PC-3 (cell line): ENCODE results near the gene CYREN. TPM values are rescaled to one million over a fixed set of nuclear protein-coding genes. Genes with fewer than 3 reads are reported as not detected.
"Not testable (repeated sequence)": the region's sequence is repeated elsewhere in the genome, so short reads cannot be mapped to it uniquely, and the experiment has no call there.

Experiments
- ATAC-seq: fragments of 200-7000 bp; cut with Tn5 transposase; 2 replicates; pipeline ENCODE4 v1.9.1; 2020; ENCODE audit warnings: mild to moderate bottlenecking, moderate library complexity
- BruUV-seq: library from RNA; stranded (reverse); fragments of 400-500 nt; replicated peaks from 2 replicates; lab custom pipeline; 2021; lab: Mats Ljungman, UMichigan
- CTCF ChIA-PET: fragments of 300-600 bp; sonication (Branson Sonifier 250); formaldehyde crosslinking; loops from one replicate; lab custom pipeline; 2022; ENCODE audit warnings: antibody characterized with exemption; lab: Charles Lee
- POLR2A ChIA-PET: fragments of 300-600 bp; sonication (Branson Sonifier 250); formaldehyde crosslinking; loops from one replicate; lab custom pipeline; 2022; ENCODE audit warnings: antibody characterized with exemption; ENCODE audit not compliant: unreplicated experiment; lab: Charles Lee
- DNase-seq: peaks from one replicate; pipeline ENCODE4 v3.0.0-alpha.2; 2015
- H2AFZ ChIP-seq: fragments of 300-600 bp; sonication (generic); 2 replicates; pipeline ENCODE4 v1.6.0; 2016; ENCODE audit warnings: antibody characterized with exemption, low read length
- H3F3A ChIP-seq: fragments of 300-600 bp; sonication (generic); one replicate; pipeline ENCODE4 v1.6.0; 2017; ENCODE audit warnings: antibody characterized with exemption, low read length, control low read depth, mild to moderate bottlenecking; ENCODE audit not compliant: unreplicated experiment
- H3K27ac ChIP-seq: fragments of 300-600 bp; sonication (generic); 2 replicates; pipeline ENCODE4 v1.5.1; 2016; ENCODE audit warnings: mild to moderate bottlenecking, low read length
- H3K27me3 ChIP-seq: fragments of 300-600 bp; sonication (generic); 2 replicates; pipeline ENCODE4 v1.6.1; 2016; ENCODE audit warnings: low read length, mixed read lengths
- H3K36me3 ChIP-seq: fragments of 300-600 bp; sonication (generic); 2 replicates; pipeline ENCODE4 v1.6.1; 2016; ENCODE audit warnings: low read depth, mixed run types, low read length, mixed read lengths
- H3K4me1 ChIP-seq: fragments of 300-600 bp; sonication (generic); 2 replicates; pipeline ENCODE4 v1.5.1; 2016; ENCODE audit warnings: low read length; ENCODE audit not compliant: insufficient read depth
- H3K4me2 ChIP-seq: fragments of 300-600 bp; sonication (generic); 2 replicates; pipeline ENCODE4 v1.6.0; 2016; ENCODE audit warnings: low read length
- H3K4me3 ChIP-seq: fragments of 300-600 bp; sonication (generic); 2 replicates; pipeline ENCODE4 v1.5.1; 2016; ENCODE audit warnings: mild to moderate bottlenecking, low read length, mixed read lengths
- H3K79me2 ChIP-seq: fragments of 300-600 bp; sonication (generic); 2 replicates; pipeline ENCODE4 v1.6.1; 2017; ENCODE audit warnings: low read length, mixed read lengths
- H3K9ac ChIP-seq: fragments of 300-600 bp; sonication (generic); 2 replicates; pipeline ENCODE4 v1.6.0; 2016; ENCODE audit warnings: mild to moderate bottlenecking, low read length
- H3K9me2 ChIP-seq: fragments of 300-600 bp; sonication (generic); replicated peaks from 2 replicates; pipeline ENCODE4 v1.6.1; 2016; ENCODE audit warnings: mixed run types, low read length, mixed read lengths
- H3K9me3 ChIP-seq: fragments of 300-600 bp; sonication (generic); 2 replicates; pipeline ENCODE4 v1.6.1; 2016; ENCODE audit warnings: low read length, mixed read lengths
- H4K20me1 ChIP-seq: fragments of 300-600 bp; sonication (generic); 2 replicates; pipeline ENCODE4 v1.6.1; 2016; ENCODE audit warnings: low read length, mixed read lengths
- CTCF ChIP-seq: fragments of 300-600 bp; sonication (generic); conservative IDR thresholded peaks from 2 replicates; pipeline ENCODE4 v1.5.1; 2017; ENCODE audit warnings: antibody characterized with exemption, low read depth, mild to moderate bottlenecking, low read length
- EZH2 ChIP-seq: fragments of 300-600 bp; sonication (generic); IDR thresholded peaks from one replicate; pipeline ENCODE4 v1.6.1; 2017; ENCODE audit warnings: antibody characterized with exemption, mild to moderate bottlenecking, low read length; ENCODE audit not compliant: unreplicated experiment
- EZH2phosphoT487 ChIP-seq: fragments of 300-600 bp; sonication (generic); IDR thresholded peaks from 2 replicates; pipeline ENCODE4 v1.6.1; 2018; ENCODE audit warnings: mild to moderate bottlenecking, antibody characterized with exemption, low read length, borderline replicate concordance
- intact Hi-C: fragments of 100-400 bp; cut with micrococcal nuclease; formaldehyde crosslinking; loops from 2 replicates; pipeline ENCODE4 v1.9.0; 2023
- total RNA-seq: library from RNA; depleted of rRNA; stranded (reverse); fragments of >200 nt; gene quantifications from 2 replicates; pipeline ENCODE4 v1.2.3, GENCODE V29; 2014

Gene CYREN
- total RNA-seq, 1 experiment from 2014 or later, result 48.2 TPM

GRCh38 chr7:135128931-135129330 is 41.6 kb downstream of the CYREN start:
- Histone ChIP-seq H3K4me2 (no peak overlapping the region), H3K36me3 (no peaks in the 10 kb centered on the region), H3K79me2 (no peaks in the 10 kb centered on the region), H4K20me1 (no peaks in the 10 kb centered on the region), H3K9me3 (no peaks in the 10 kb centered on the region), H3K27me3 (peaks cover 5% of the 10 kb centered on the region), H3K4me3 (no peak overlapping the region), H3K4me1 (no peaks in the 10 kb centered on the region), H3K9ac (no peak overlapping the region), H3K9me2 (no peaks in the 10 kb centered on the region), H2AFZ (no peak overlapping the region), H3K27ac (no peak overlapping the region), H3F3A (no peaks in the 10 kb centered on the region)
- intact Hi-C loops, result no loop called here
- DNase-seq (no peak), ATAC-seq (no peak)
- ChIA-PET CTCF (no interaction called here), POLR2A (interaction anchor here (0.6 kb wide), 1 partner anchor 702 kb away, joined by 3 read pairs; no protein-coding TSS in a partner anchor)
- no peak for TF ChIP-seq EZH2phosphoT487
- TF ChIP-seq CTCF, result no peak
- TF ChIP-seq EZH2, result no peak
- no TSS peak for BruUV-seq

GRCh38 chr7:135124631-135125030 is 45.9 kb downstream of the CYREN start:
- H3F3A ChIP-seq, H3K36me3 ChIP-seq, POLR2A ChIA-PET, BruUV-seq, intact Hi-C loops, H3K9me2 ChIP-seq, H3K4me3 ChIP-seq, H2AFZ ChIP-seq, CTCF ChIA-PET, H3K9me3 ChIP-seq, H3K4me2 ChIP-seq, ATAC-seq, H4K20me1 ChIP-seq, H3K27me3 ChIP-seq, H3K27ac ChIP-seq, H3K79me2 ChIP-seq, H3K4me1 ChIP-seq, H3K9ac ChIP-seq, DNase-seq: not testable (repeated sequence)

GRCh38 chr7:135121868-135122267 is 48.6 kb downstream of the CYREN start:
- Histone ChIP-seq H3K79me2 (no peaks in the 10 kb centered on the region), H2AFZ (no peak overlapping the region), H3K9ac (no peak overlapping the region), H3K9me3 (no peaks in the 10 kb centered on the region), H3K27me3 (peaks cover 5% of the 10 kb centered on the region), H3K9me2 (no peaks in the 10 kb centered on the region), H3K36me3 (no peaks in the 10 kb centered on the region), H3K4me1 (no peaks in the 10 kb centered on the region), H3K4me2 (no peak overlapping the region), H4K20me1 (no peaks in the 10 kb centered on the region), H3K4me3 (no peak overlapping the region), H3F3A (no peaks in the 10 kb centered on the region), H3K27ac (no peak overlapping the region)
- TF ChIP-seq EZH2phosphoT487 (no peak), CTCF (no peak), EZH2 (no peak)
- no peak for ATAC-seq
- DNase-seq, result no peak
- intact Hi-C loops, result no loop called here
- POLR2A ChIA-PET, result no interaction called here
- BruUV-seq, result no TSS peak
- CTCF ChIA-PET, result no interaction called here
